ENCODE data around the gene CEP97. TPM values are rescaled to one million over a fixed set of nuclear protein-coding genes. Genes with fewer than 3 reads are reported as not detected.

The CEP97 gene
- polyA plus RNA-seq, 1 of the 3 experiments (the other 2 are of a cell fraction) = 1.3 TPM

- ChIA-PET POLR2A (interaction anchor here (0.7 to 1.8 kb wide), 3 partner anchors 13 to 92 kb away, joined by 3 to 13 read pairs (median 4); partner anchors contain the start of genes CEP97 and RPL24), CTCF (interaction anchor here (0.6 to 2.6 kb wide), 6 partner anchors 10 to 450 kb away, joined by 3 to 7 read pairs (median 4); no protein-coding TSS in a partner anchor)
- TF ChIP-seq MEF2A (IDR thresholded peaks at IDR 0.05; ENCODE audit: borderline replicate concordance, low read depth) (no peak), USF1 (IDR thresholded peaks at IDR 0.05; ENCODE audit: borderline replicate concordance, low read depth) (no peak), ZBTB33 (IDR thresholded peaks at IDR 0.05; ENCODE audit: borderline replicate concordance, low read depth) (no peak), MXI1 (IDR thresholded peaks at IDR 0.05; ENCODE audit: low read depth, low read length) (no peak), USF2 (IDR thresholded peaks at IDR 0.05; ENCODE audit: borderline replicate concordance, low read depth, low read length) (no peak), CTCF (IDR thresholded peaks at IDR 0.05) (no peak), IRF3 (IDR thresholded peaks at IDR 0.05; ENCODE audit: low read depth, low read length) (no peak), REST (IDR thresholded peaks at IDR 0.05; ENCODE audit: low read depth, low read length) (no peak), NFIC (IDR thresholded peaks at IDR 0.05; ENCODE audit: borderline replicate concordance) (no peak), EP300 (IDR thresholded peaks at IDR 0.05; ENCODE audit: borderline replicate concordance in 1 of 2, low read depth in 1 of 2, low read length in 1 of 2) (no peak), RXRA (IDR thresholded peaks at IDR 0.05; ENCODE audit: borderline replicate concordance, low read depth) (no peak), SIN3A (IDR thresholded peaks at IDR 0.05; ENCODE audit: borderline replicate concordance, low read depth, low read length) (no peak), RFX5 (IDR thresholded peaks at IDR 0.05; ENCODE audit: low read length) (no peak), SMC3 (IDR thresholded peaks at IDR 0.05; ENCODE audit: low read depth, low read length) (no peak), RCOR1 (IDR thresholded peaks at IDR 0.05; ENCODE audit: low read length) (no peak), TEAD4 (IDR thresholded peaks at IDR 0.05; ENCODE audit: borderline replicate concordance, insufficient read depth) (no peak), EZH2phosphoT487 (IDR thresholded peaks at IDR 0.05; ENCODE audit: borderline replicate concordance, low read depth) (no peak), FOXM1 (IDR thresholded peaks at IDR 0.05; ENCODE audit: low read depth) (no peak), NRF1 (IDR thresholded peaks at IDR 0.05; ENCODE audit: low read depth, low read length) (no peak), YY1 (IDR thresholded peaks at IDR 0.05; ENCODE audit: low read depth) (no peak)
These were observed 54.1 kb downstream of the CEP97 start for GRCh38 chr3:101778385-101779046.

More at GRCh38 chr3:101778385-101779046, 54.1 kb downstream of the CEP97 start:
- H4K20me1 ChIP-seq (ENCODE audit: insufficient read depth) = no peaks in the 10 kb centered on the region
- H3K27ac ChIP-seq (ENCODE audit: low read depth in 2 of 2, low read length in 1 of 2) = peak overlapping the region; percentile 79 to 94; a peak in 3 of 4 replicates
- H3K27me3 ChIP-seq (ENCODE audit: insufficient read depth) = no peaks in the 10 kb centered on the region
- H3K9me3 ChIP-seq = no peaks in the 10 kb centered on the region
- H3K79me2 ChIP-seq (ENCODE audit: insufficient read depth) = peaks cover 29% of the 10 kb centered on the region
- H3K4me3 ChIP-seq (ENCODE audit: low read depth in 2 of 2, low read length in 1 of 2) = peak overlapping the region; percentile 73 to 79
- no peak for DNase-seq
- peak overlapping the region; percentile 99 for H2AFZ ChIP-seq (ENCODE audit: low read depth)
- WGBS (ENCODE audit: low lambda C conversion rate) = 43% methylated on average over 20 of the region's 21 CpGs
- H3K9ac ChIP-seq = peak overlapping the region; percentile 66; the same call in 1 of the 2 replicates
- H3F3A ChIP-seq (replicated peaks; ENCODE audit: insufficient read depth) = peaks cover 14% of the 10 kb centered on the region
- H3K4me2 ChIP-seq = peak overlapping the region; percentile 92
- no peaks in the 10 kb centered on the region for H3K9me2 ChIP-seq
- peaks cover 4 to 19% of the 10 kb centered on the region in 2 experiments for H3K36me3 ChIP-seq (replicated peaks in 1 of 2; ENCODE audit: control insufficient read depth in 1 of 2, insufficient read depth in 2 of 2, low read length in 1 of 2)
- H3K4me1 ChIP-seq (ENCODE audit: control insufficient read depth in 1 of 2, insufficient read depth in 2 of 2, low read depth in 1 of 2, low read length in 1 of 2) = peaks cover 0 to 22% of the 10 kb centered on the region in 2 experiments; a peak in 2 of 4 replicates
